Measurements from ENCODE around the gene CHRNA4. TPM values are rescaled to one million over a fixed set of nuclear protein-coding genes. Genes with fewer than 3 reads are reported as not detected.

CHRNA4 gene
- total RNA-seq, 1 experiment from 2014 or later: 2.4 TPM

DNA sequence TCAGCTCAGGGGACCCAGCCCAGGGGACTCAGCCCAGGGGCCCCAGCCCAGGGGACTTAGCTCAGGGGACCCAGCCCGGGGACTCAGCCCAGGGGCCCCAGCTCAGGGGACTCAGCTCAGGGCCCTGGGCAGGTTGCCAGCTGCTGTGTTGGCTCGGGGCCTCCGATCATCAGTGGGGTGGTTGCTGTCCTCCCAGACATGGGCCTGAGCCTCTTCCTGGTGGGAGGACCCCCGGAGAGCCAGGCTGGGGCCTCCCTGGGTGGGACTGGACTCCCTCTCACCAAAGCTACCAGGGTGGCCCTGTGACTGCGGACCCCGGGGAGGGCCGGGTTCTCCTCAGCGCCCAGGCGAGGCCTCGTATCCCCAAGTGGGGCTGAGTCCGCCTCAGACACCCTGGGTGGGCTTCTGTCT lies 63.8 kb downstream of the CHRNA4 start:
- intact Hi-C loops (cut with micrococcal nuclease; ENCODE audit: unreplicated experiment): no loop called here
- H3K9me3 ChIP-seq (ENCODE audit: control insufficient read depth, insufficient read depth, low read depth, low read length): peaks cover 7% of the 10 kb centered on the region; the same call in 1 of the 2 replicates
- in situ Hi-C loops (cut with HindIII; ENCODE audit: low pct_unique_long_range_greater_than_20kb, low sequenced_read_pairs): loop anchor here (25.0 kb wide), 1 partner anchor 90 kb away; no protein-coding TSS in a partner anchor
- TF ChIP-seq POLR2AphosphoS5 (IDR thresholded peaks at IDR 0.05; ENCODE audit: low read depth, low read length): no peak
- TF ChIP-seq CTCF (IDR thresholded peaks at IDR 0.05): no peak
- TF ChIP-seq, protein P1, sequence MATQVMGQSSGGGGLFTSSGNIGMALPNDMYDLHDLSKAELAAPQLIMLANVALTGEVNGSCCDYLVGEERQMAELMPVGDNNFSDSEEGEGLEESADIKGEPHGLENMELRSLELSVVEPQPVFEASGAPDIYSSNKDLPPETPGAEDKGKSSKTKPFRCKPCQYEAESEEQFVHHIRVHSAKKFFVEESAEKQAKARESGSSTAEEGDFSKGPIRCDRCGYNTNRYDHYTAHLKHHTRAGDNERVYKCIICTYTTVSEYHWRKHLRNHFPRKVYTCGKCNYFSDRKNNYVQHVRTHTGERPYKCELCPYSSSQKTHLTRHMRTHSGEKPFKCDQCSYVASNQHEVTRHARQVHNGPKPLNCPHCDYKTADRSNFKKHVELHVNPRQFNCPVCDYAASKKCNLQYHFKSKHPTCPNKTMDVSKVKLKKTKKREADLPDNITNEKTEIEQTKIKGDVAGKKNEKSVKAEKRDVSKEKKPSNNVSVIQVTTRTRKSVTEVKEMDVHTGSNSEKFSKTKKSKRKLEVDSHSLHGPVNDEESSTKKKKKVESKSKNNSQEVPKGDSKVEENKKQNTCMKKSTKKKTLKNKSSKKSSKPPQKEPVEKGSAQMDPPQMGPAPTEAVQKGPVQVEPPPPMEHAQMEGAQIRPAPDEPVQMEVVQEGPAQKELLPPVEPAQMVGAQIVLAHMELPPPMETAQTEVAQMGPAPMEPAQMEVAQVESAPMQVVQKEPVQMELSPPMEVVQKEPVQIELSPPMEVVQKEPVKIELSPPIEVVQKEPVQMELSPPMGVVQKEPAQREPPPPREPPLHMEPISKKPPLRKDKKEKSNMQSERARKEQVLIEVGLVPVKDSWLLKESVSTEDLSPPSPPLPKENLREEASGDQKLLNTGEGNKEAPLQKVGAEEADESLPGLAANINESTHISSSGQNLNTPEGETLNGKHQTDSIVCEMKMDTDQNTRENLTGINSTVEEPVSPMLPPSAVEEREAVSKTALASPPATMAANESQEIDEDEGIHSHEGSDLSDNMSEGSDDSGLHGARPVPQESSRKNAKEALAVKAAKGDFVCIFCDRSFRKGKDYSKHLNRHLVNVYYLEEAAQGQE (IDR thresholded peaks at IDR 0.05; ENCODE audit: insufficient read depth in 1 of 2, low read depth in 2 of 2, low read length in 1 of 2): no peak
- no peak for TF ChIP-seq SIN3A (IDR thresholded peaks at IDR 0.05; ENCODE audit: borderline replicate concordance, insufficient read depth, low read depth, low read length)
- TF ChIP-seq TCF7L2 (IDR thresholded peaks at IDR 0.05; ENCODE audit: low read depth, low read length): no peak
- ATAC-seq (no peak), DNase-seq (ENCODE audit: low read depth, low spot score) (no peak)
- CTCF ChIA-PET: interaction anchor here (0.6 to 0.8 kb wide), 2 partner anchors 17 to 910 kb away, joined by 3 to 6 read pairs; no protein-coding TSS in a partner anchor
- no peak overlapping the region for H3K4me3 ChIP-seq (ENCODE audit: low read depth in 2 of 2, low read length in 2 of 2)
- BruUV-seq (replicated peaks): no TSS peak
- H3K27ac ChIP-seq (ENCODE audit: low read length): no peak overlapping the region
- H3K27me3 ChIP-seq (ENCODE audit: control insufficient read depth, insufficient read depth, low read length): 0 out of 2 replicates have a peak, but pooled peaks cover 2% of the 10 kb centered on the region
- POLR2A ChIA-PET: interaction anchor here (0.6 kb wide), 1 partner anchor 9 kb away, joined by 6 read pairs; no protein-coding TSS in a partner anchor
- no peaks in the 10 kb centered on the region for H3K36me3 ChIP-seq (ENCODE audit: control insufficient read depth, insufficient read depth, low read length)
- H3K4me1 ChIP-seq (ENCODE audit: control insufficient read depth, insufficient read depth, low read length): no peaks in the 10 kb centered on the region; the same call in 1 of the 2 replicates

DNA sequence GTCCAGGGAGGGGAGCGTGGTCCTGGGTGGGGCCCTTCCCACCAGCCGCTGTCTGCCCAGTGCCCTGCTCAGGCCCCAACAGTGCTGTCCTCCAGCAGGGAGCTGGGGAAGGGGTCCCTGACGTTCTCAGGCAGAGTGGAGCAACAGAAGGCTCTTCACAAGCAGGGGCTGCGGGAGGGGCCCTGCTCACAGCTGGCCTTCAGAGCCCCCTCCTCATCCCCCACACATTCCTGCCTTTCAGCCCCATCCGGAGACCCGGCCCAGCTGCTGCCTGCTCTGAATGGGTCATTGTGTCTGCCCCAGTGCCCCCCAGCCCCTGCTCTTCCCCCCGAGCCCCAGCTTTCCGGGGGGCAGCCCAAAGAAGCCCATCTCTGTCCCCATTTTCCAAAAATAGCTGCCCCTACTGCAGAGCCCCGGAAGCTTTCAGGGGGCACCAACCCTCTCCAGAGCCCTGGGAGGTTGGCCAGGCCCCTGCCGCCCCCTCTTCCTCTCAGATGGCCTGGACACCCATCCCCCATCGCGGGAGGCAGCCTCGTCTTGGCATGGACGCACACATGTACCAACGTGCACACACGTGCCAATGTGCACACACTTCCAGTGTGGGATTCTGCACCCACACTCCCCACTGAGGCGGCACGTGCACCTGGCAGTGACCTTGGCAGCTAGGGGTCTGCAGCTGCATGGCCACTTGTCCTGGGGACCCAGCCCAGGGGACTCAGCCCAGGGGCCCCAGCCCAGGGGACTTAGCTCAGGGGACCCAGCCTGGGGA lies 64.4 kb downstream of the CHRNA4 start:
- BruUV-seq (replicated peaks): no TSS peak
- Histone ChIP-seq H3K27ac (ENCODE audit: low read length) (no peak overlapping the region), H3K4me3 (ENCODE audit: low read depth in 2 of 2, low read length in 2 of 2) (no peak overlapping the region), H3K4me1 (ENCODE audit: control insufficient read depth, insufficient read depth, low read length) (no peaks in the 10 kb centered on the region; the same call in 1 of the 2 replicates), H3K27me3 (ENCODE audit: control insufficient read depth, insufficient read depth, low read length) (0 out of 2 replicates have a peak, but pooled peaks cover 2% of the 10 kb centered on the region), H3K36me3 (ENCODE audit: control insufficient read depth, insufficient read depth, low read length) (no peaks in the 10 kb centered on the region), H3K9me3 (ENCODE audit: control insufficient read depth, insufficient read depth, low read depth, low read length) (peaks cover 6% of the 10 kb centered on the region; the same call in 1 of the 2 replicates)
- ChIA-PET CTCF (interaction anchor here (0.6 to 0.8 kb wide), 2 partner anchors 16 to 911 kb away, joined by 3 to 6 read pairs; no protein-coding TSS in a partner anchor), POLR2A (interaction anchor here (0.6 kb wide), 1 partner anchor 8 kb away, joined by 6 read pairs; no protein-coding TSS in a partner anchor)
- TF ChIP-seq SIN3A (IDR thresholded peaks at IDR 0.05; ENCODE audit: borderline replicate concordance, insufficient read depth, low read depth, low read length): no peak
- TF ChIP-seq, protein P1 (IDR thresholded peaks at IDR 0.05; ENCODE audit: insufficient read depth in 1 of 2, low read depth in 2 of 2, low read length in 1 of 2): no peak
- TF ChIP-seq TCF7L2 (IDR thresholded peaks at IDR 0.05; ENCODE audit: low read depth, low read length): no peak
- no peak for TF ChIP-seq CTCF (IDR thresholded peaks at IDR 0.05)
- no peak for TF ChIP-seq POLR2AphosphoS5 (IDR thresholded peaks at IDR 0.05; ENCODE audit: low read depth, low read length)
- intact Hi-C loops (cut with micrococcal nuclease; ENCODE audit: unreplicated experiment): no loop called here
- DNase-seq (ENCODE audit: low read depth, low spot score) (no peak), ATAC-seq (no peak)
- in situ Hi-C loops (cut with HindIII; ENCODE audit: low pct_unique_long_range_greater_than_20kb, low sequenced_read_pairs): loop anchor here (25.0 kb wide), 1 partner anchor 91 kb away; no protein-coding TSS in a partner anchor
